ENCODE results near the gene FAM118B. TPM values are rescaled to one million over a fixed set of nuclear protein-coding genes. Genes with fewer than 3 reads are reported as not detected.

FAM118B gene
- total RNA-seq, 3 donors from 2014 or later (not counting 1 experiment from before 2014, with no cell fraction given) = 5.4 to 9.7 (median 7.8) TPM

GRCh38 chr11:126303623-126304456, 92.3 kb downstream of the FAM118B start, which contains the start of gene DCPS:
Gene DCPS (plus strand): TSS chr11:126304060. CDS start chr11:126304081, 21 bp downstream.
- Mint-ChIP-seq H3K27me3 (ENCODE audit: low read depth in 2 of 2) (no peaks in the 10 kb centered on the region), H3K9me3 (no peaks in the 10 kb centered on the region), H3K4me1 (peaks cover 29 to 33% of the 10 kb centered on the region in 2 donors), H3K36me3 (no peaks in the 10 kb centered on the region), H3K4me3 (peak within 1 kb of the TSS; percentile 96), H3K27ac (peak within 1 kb of the TSS; percentile 90 to 94)
- Histone ChIP-seq H3K36me3 (ENCODE audit: control insufficient read depth, insufficient read depth, low read length) (peaks cover 4% of the 10 kb centered on the region), H3K4me3 (ENCODE audit: low read length) (peak within 1 kb of the TSS; percentile 69), H3K4me1 (ENCODE audit: control insufficient read depth, insufficient read depth, low read length) (peaks cover 26% of the 10 kb centered on the region), H3K27me3 (ENCODE audit: control insufficient read depth, insufficient read depth, low read length) (no peaks in the 10 kb centered on the region), H3K27ac (ENCODE audit: low read length) (peak within 1 kb of the TSS; percentile 81), H3K9me3 (ENCODE audit: control insufficient read depth, insufficient read depth, low read length) (no peaks in the 10 kb centered on the region)
- ATAC-seq (peak; percentile 99), DNase-seq (peak; percentile 88 to 92)
- TF ChIP-seq CTCF (IDR thresholded peaks at IDR 0.05) = no peak
- 2% methylated on average over 61 of the region's 61 CpGs for WGBS (ENCODE audit: insufficient coverage)
- intact Hi-C loops (cut with micrococcal nuclease) = loop anchor here (1.0 kb wide), 2 partner anchors 15 to 35 kb away; partner anchors contain the start of gene FOXRED1

GRCh38 chr11:126304457-126305075, 93.0 kb downstream of the FAM118B start:
- Histone ChIP-seq H3K27me3 (ENCODE audit: control insufficient read depth, insufficient read depth, low read length) (no peaks in the 10 kb centered on the region), H3K36me3 (ENCODE audit: control insufficient read depth, insufficient read depth, low read length) (peaks cover 6% of the 10 kb centered on the region), H3K9me3 (ENCODE audit: control insufficient read depth, insufficient read depth, low read length) (no peaks in the 10 kb centered on the region), H3K27ac (ENCODE audit: low read length) (peak overlapping the region; percentile 81), H3K4me1 (ENCODE audit: control insufficient read depth, insufficient read depth, low read length) (peaks cover 26% of the 10 kb centered on the region), H3K4me3 (ENCODE audit: low read length) (peak overlapping the region; percentile 69)
- Mint-ChIP-seq H3K36me3 (peaks cover under 1% of the 10 kb centered on the region), H3K4me1 (peaks cover 29 to 33% of the 10 kb centered on the region in 2 donors), H3K27me3 (ENCODE audit: low read depth in 2 of 2) (no peaks in the 10 kb centered on the region), H3K9me3 (no peaks in the 10 kb centered on the region), H3K27ac (peak overlapping the region; percentile 90 to 94), H3K4me3 (peak overlapping the region; percentile 96)
- no peak for TF ChIP-seq CTCF (IDR thresholded peaks at IDR 0.05)
- DNase-seq (peak in 1 of 2 donors; percentile 57), ATAC-seq (no peak)
- WGBS (ENCODE audit: insufficient coverage) = 81% methylated on average over 12 of the region's 12 CpGs
- intact Hi-C loops (cut with micrococcal nuclease) = loop anchor here (1.0 kb wide), 2 partner anchors 15 to 35 kb away; partner anchors contain the start of gene FOXRED1

GRCh38 chr11:126305699-126306098, 94.1 kb downstream of the FAM118B start:
- Histone ChIP-seq H3K27me3 (ENCODE audit: control insufficient read depth, insufficient read depth, low read length) (no peaks in the 10 kb centered on the region), H3K36me3 (ENCODE audit: control insufficient read depth, insufficient read depth, low read length) (peaks cover 13% of the 10 kb centered on the region), H3K27ac (ENCODE audit: low read length) (no peak overlapping the region), H3K9me3 (ENCODE audit: control insufficient read depth, insufficient read depth, low read length) (no peaks in the 10 kb centered on the region), H3K4me3 (ENCODE audit: low read length) (no peak overlapping the region), H3K4me1 (ENCODE audit: control insufficient read depth, insufficient read depth, low read length) (peaks cover 32% of the 10 kb centered on the region)
- H3K36me3 Mint-ChIP-seq = peaks cover 6% of the 10 kb centered on the region
- no peak for TF ChIP-seq CTCF (IDR thresholded peaks at IDR 0.05)
- no peaks in the 10 kb centered on the region for H3K27me3 Mint-ChIP-seq (ENCODE audit: low read depth in 2 of 2)
- peak overlapping the region; percentile 73 to 77 for H3K27ac Mint-ChIP-seq
- peaks cover 37 to 43% of the 10 kb centered on the region in 2 donors for H3K4me1 Mint-ChIP-seq
- peak in 1 of 2 donors; percentile 40 for DNase-seq
- intact Hi-C loops (cut with micrococcal nuclease) = no loop called here
- H3K4me3 Mint-ChIP-seq = peak overlapping the region; percentile 69
- H3K9me3 Mint-ChIP-seq = no peaks in the 10 kb centered on the region
- WGBS (ENCODE audit: insufficient coverage) = 80% methylated on average over 4 of the region's 4 CpGs
- ATAC-seq = no peak

Data from natural killer cell (primary cell).